DMS53 treated with DMSO at 0.1 percent for 48 hours (cell line): Measurements from ENCODE around the gene LNX2.

Source experiments
- DNase-seq: peaks from one replicate; lab custom pipeline; 2025; ENCODE audit not compliant: unreplicated experiment; lab: John Stamatoyannopoulos, UW

The LNX2 gene

DNA sequence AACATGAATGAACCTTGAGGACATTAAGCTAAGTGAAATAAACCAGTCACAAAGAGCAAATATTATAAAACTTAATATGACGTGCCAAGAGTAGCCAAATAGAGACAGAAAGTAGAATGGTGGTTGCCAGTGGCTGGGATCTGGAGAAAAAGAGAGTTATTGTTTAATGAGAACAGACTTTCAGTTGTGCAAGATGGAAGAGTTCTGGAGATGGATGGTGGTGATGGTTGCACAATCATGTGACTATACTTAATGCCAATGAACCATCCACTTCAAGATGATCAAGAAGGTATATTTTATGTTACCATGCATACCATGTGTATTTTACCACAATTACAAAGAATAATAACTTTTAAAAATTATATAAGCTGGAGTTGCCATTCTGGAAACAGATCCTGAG is 104.2 kb downstream of the LNX2 start:
- no peak for DNase-seq

DNA sequence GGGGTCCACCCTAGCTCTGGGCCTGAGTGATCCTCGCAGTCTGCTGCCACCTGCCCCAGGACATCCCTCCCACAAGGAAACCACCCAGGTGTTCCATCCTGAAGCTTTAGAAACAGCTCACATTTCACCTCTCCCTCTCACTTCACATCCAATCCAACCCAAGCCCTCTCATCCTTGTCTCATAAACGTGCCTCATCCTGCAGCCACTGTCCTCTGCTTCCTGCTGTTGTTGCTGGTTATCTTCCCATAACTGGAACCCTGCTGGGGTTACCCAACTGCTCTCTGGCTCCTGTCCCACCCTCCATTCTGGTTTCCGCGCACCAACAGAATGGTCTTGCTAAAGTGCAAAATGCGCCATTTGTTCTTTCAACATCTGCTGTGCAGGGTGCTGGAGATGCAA is 110.2 kb downstream of the LNX2 start:
- no peak for DNase-seq

DNA sequence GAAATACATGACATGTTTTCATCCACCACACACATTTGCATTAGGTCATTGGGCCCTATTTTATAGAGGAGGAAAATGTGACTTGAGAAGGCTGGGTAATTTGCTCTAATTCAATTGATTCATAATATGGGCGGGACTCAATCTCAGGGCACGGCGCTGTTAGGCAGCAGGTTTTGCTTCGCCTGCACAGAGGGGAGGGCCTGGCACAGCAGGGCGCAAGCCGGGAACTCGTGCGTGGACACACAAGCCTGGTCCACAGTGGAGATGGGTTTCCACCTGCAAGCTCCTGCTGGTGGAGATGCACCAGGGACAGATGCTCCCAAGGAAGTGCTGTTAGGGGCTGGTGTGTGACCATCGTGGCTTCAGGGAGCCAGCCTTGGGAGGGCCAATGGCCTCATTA is 111.5 kb downstream of the LNX2 start:
- no peak for DNase-seq

DNA sequence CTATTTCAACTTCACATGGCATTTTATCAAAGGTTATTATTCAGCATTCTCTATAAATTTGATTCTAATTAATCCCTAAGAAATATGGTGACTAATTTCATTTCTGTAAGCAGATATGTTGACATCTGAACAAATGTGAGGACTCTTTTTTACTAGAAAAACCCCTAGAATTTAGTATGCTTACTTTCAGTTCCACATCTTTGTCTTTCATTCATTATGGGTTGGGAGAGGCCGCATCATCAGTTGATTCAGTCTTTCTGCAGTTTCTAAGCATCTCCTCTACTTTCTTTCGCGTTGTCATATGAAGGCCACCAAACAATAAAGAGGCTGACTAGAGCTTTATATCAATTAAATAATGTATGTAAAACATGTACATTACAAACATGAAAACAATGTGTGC is 114.5 kb downstream of the LNX2 start:
- DNase-seq: no peak

DNA sequence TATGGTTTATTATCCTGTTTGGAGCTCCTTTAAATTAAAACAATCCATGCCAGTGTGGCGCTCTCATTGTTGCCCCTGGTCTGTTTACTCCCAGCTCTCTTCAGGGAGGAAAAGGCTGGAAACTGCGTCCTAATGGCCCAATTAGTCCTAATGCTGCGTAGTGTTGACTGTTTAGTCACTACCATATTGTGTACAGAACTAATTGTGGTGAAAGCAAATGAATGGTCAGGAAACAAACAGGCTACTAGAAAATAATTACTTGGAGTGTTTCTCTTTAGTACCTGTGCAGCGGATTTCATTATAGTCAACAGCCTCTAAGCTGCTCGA is 115.5 kb downstream of the LNX2 start:
- DNase-seq: no peak

DNA sequence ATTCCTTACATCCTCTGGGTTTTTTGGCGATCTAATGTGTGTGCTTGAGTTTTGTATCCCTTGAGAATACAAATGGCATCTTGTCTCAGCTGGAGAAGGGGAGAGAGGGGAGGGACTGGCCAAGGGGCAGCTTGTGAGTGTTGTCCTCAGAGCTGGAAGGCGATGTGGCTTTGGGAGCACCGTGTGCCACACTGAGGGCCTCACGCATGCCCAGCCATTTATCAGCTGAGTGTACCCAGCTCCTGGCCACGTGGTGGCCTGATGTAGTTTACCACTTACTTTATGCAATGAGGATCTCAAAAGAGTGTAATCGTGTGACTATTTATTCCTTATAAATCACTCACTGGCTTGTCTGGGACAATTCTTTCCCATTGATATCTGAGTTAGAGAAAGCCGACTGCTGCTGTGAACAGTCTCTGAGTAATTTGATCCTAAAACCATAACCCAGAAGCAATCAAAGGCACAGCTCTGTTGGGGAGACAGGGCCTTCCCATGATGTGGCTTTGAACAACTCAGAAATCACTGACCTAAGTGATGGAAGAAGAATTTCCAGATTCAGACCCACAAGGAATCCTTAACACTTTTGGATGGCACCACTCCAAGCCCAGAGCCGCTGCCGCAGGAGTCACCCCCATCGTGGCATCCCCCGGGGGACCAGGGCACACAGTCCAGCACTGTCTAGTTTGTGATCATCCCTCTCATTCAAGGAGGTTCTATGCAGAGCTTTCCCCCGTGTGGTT is 116.0 kb downstream of the LNX2 start:
- DNase-seq: no peak

DNA sequence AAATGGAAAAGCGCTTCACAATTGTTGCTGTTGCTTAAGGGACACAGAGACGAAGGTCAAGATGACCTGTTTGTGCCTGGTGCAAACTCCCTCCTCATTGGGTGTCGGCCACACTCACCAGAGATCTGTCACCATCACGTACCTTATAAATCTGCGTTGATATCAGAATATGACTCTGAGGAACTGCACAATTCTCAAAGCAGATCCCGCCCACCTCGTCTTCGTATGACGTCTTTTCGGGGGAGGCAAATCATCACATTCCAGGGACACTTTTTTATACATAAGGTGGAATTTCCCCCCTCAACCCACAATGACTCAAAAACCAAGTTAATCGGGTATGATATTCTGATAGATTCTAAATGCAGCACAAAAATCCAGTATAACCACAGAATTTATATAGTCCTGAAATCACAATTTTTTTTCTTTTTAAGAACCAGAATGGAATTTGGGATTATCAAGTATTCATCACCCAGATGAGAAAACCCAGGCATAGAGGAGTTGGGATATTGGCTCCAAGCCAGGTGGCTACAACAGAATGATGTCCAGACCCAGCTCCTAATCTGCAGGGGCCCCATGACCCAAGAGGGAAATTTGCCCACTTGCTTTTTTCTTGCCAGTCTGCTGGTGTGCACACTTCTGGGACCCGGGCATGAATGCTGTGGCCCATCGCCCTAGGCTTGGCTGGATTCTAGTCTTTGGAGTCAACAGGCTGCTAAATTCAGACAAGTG is 119.4 kb downstream of the LNX2 start:
- DNase-seq: no peak

DNA sequence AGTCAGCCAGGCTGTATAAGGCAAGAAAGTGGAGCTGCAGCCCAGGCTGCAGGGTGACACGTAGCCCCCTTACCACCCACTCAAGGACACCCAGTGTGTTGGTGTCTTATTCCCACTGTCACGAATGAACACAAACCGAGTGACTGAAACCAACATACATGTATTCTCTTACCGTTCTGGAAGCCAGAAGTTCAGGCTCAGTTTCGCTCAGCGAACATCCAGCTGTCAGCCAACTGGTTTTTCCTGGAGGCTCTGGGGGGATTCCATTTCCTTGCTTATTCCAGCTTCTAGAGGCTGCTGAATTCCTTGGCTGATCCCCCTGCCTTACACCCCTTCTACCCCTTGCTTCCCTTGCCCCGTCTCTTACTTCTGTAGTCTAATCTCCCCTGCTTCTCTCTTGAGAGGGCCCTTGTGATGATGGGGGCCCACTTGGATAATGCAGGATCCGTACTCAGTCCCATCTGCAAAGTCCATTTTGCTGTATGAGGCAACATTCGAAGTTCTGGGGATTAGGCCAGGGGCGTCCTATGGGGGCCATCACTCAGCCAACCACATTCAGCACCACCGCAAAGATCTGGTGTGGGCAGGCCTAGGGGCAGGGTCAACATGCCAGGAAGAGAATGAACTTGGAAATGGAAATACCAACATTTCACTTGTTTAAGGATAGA is 122.6 kb downstream of the LNX2 start:
- no peak for DNase-seq

DNA sequence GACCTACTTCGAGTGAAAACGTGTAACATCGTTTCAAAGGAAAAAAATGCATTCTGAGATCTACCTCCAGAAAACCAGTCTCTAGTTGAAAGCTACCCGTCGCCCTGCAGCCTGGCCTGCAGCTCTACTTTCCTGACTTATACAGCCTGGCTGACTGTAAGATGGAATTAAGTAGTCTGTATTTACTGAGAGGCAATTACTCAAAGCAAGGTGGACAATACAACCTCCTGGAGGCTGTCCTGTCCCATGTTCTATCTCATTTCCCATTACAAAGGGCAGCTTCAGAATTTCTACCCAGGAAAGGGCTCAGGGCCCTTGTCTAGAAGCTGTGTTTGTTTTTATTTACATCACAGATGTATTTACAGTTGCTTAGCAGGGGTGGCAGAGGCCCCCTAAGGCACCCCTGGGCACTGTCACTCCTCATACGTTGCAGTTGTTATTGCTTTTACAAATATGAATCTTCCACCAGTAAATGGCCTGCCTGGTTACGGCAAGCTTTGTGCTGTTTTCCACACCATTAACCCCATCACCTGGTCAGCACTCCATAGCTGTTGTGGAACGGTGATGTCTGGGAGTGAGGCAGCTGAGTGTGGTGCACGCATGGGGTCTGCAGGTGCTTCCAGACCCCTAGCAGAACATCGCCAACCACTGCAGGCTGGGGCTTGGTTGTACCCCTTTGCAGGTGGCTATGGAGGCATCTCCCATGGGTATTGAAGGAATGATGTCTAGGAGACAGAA is 123.6 kb downstream of the LNX2 start:
- DNase-seq: no peak

DNA sequence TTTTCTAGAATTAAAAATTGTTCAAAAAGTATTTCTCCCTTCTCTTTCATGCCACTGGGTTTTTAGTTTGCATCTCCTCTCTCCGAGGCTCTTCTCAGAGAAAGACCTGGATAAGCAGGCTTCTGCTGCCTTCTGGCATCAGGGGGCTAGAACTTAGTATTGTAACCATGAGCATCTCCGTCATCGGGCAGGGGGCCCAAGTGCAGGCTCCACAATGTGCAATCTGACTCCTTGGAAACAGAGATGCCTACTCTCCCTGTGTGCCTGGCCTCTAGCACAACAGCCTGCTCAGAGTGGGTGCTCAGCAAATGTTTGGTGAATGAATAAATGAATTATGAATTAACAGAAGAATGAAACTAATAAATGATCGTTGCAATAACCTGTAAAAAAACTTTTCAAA is 124.3 kb downstream of the LNX2 start:
- no peak for DNase-seq
